ENCODE results near the gene PAK4.
"Not testable (repeated sequence)": the region's sequence is repeated elsewhere in the genome, so short reads cannot be mapped to it uniquely, and the experiment has no call there.

The PAK4 gene

DNA sequence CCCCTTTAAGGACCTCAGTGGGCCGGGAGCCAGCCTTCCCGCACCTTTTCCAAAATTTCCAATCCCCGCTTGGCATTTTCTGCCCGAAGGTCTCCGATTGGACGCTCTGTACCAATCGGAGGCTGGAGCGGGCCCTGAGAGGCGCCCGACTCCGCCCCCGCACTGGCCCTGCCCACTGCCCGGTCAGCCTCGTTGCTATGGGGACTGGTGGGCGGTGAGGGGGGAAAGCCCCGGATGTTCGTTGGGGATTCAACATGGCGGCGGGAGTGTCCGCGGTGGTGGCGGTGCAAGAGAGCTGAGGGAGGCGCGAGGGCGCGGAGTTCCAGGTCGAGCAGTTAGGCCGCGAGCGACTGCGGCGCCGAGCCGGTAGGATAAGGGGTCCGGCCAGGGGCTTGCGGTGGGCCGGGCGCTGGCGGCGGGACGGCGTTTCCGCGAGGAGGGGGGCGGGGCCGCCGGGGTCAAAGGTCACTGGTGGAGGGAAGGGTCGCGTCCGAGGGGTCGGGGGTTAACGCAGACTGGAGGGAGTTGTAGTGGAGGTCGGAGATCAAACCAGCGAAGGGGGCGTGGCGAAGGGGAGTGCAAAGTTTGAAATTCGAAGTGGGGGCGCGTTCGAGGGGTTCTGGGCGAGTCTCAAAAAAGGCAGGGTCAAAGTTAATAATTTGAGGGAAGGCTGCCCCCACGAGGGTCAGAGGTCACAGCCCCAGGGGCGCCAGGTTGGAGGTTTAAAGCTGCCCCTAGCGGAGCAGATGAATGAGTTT is at the start of gene PAK4:
Gene PAK4, plus strand, starts transcription at position 233 of the 758 bp plus-strand sequence. CDS start 43,768 bp downstream, outside the sequence.
- peak; percentile 90 for DNase-seq (ENCODE audit: low read depth in 2 of 2)

DNA sequence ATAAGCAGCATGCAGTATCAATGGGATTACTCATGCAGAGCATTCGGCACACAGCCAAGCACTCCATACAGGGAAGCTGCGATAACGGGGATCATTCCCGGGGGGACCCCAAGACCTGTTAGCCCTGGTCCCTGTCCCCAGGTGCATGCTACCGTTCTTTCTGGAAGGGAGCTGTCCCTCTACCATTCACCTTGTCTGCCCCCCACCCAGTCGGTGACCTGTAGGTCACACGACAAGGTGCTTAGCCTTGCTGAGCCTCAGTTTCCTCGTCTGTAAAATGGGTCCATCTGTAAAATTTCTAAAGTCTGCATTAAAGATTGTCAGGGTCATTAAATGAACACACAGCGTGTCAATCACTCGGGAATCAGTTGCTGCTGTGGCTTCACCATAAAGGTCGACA is 48.3 kb upstream of the PAK4 start:
- no peak for DNase-seq (ENCODE audit: low read depth in 2 of 2)

DNA sequence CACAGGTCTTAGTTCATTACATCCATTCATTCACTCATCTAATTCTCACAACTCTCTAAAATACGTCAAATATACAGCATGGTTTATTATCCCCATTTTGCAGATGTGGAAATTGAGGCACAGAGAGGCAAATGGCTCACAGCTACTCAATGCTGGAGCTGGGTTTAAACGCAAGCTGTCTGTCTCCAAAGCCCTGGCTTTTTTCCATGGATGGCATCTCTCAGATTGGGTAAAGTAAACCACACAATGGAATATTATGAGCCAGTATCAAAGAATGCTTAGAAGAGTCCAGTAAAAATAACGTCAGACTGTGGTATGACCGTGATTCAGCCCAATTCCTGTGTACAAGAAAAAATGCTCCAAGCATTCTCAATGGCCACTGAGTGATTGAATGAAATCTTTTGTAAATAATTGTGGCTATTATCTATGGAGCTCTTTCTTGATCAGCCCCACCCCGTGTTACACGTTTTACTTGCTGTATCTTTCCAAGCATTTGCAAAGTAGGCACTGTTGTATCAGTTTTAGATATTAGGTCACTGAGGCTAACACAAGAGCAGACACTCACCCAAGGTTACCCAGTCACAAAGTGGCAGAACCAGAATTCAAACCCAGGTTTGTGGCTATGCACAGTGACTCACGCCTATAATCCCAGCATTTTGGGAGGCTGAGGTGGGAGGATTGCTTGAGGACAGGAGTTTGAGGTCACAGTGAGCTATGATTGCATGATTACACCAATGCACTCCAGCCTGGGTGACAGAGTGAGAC is 47.0 kb upstream of the PAK4 start:
- no peak for DNase-seq (ENCODE audit: low read depth in 2 of 2)

DNA sequence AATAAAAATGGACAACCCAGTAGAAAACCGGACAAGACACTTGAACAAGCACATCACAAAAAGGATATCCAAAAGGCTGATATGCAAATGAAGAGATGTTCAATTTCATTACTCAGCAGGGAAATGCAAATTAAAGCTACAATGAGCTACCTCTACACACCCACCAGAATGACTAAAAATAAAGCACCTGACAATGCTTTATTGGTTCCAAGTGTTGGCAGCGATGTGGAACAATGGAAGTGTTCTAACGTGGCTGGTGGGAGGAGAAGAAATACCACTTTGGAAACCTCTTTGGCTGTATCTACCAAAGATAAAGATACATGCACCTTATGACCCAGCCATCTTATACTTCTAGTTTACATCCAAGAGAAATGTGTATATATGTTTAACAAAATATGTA is 45.2 kb upstream of the PAK4 start:
- DNase-seq (ENCODE audit: low read depth in 2 of 2), result no peak

DNA sequence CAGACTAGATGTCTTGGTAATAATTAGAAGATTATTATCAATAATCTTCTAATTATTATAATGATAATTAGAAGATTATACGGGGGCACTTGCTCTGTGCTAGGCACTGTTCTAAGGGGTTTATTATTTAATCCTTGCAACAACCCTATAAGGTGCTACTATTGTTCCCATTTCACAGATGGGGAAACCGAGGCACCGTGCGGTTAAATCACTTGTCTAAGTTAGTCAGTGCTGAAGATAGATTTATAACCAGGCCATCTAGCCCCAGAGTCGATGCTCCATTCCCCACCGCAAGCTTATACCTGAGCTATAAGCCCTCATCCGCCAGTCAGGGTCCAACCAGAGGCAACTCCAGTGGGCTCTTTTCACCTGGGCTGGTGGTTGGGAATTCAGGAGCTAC is 43.4 kb upstream of the PAK4 start:
- no peak for DNase-seq (ENCODE audit: low read depth in 2 of 2)

DNA sequence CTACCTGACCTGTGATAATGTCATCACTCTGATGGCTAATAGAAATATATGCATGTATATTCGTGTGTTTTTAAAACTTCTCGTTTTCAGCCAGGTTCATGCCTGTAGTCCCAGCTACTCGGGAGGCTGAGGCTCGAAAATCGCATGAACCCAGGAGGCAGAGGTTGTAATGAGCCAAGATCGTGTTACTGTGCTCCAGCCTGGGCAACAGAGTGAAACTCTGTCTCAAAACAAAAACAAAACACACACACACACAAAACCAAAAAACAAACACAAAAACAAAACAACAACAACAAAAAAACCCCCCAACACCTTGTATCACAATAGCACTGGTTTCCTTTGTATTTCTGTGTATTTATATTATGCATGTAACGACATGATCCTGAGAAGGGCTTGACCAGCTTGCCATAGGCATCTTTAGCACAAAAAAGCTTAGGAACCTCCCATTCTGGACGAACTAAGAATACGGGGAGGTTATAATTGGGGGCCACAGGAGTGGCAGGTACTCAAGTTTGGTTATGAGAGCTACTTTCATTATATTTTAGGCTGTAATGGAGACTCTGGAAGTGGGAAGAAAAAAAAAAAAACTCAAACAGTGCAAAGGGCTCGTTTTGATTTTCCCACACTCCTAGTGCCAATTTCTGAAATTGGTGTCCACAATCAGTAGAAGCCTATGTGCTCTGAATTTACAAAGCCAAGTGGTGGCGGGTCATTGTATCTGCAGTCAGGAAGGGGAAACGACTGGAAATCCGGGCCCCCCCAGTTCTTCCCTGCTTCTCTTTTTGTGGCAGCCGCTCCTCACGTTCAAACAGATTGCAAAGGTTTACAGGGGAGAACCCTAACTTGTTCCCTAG is 42.6 kb upstream of the PAK4 start:
- no peak for DNase-seq (ENCODE audit: low read depth in 2 of 2)

DNA sequence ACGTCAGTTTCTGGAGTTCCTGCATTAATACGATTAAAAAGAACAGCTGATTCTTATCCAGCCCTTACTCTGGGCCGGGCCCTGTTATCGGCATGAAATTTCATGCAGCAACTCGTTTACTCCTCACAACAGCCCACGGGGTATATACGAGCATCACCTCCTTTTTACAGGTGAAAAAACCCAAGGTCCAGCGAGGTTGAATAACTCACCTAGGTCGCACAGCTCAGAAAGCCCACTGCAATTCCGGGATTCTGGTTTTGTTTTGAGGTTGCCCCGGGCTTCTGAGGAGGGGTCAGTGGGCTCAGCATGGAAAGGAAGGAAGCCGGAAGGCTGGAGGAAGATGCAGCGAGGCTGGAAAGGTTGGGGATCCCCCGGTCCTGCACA is 42.0 kb upstream of the PAK4 start:
- no peak for DNase-seq (ENCODE audit: low read depth in 2 of 2)

DNA sequence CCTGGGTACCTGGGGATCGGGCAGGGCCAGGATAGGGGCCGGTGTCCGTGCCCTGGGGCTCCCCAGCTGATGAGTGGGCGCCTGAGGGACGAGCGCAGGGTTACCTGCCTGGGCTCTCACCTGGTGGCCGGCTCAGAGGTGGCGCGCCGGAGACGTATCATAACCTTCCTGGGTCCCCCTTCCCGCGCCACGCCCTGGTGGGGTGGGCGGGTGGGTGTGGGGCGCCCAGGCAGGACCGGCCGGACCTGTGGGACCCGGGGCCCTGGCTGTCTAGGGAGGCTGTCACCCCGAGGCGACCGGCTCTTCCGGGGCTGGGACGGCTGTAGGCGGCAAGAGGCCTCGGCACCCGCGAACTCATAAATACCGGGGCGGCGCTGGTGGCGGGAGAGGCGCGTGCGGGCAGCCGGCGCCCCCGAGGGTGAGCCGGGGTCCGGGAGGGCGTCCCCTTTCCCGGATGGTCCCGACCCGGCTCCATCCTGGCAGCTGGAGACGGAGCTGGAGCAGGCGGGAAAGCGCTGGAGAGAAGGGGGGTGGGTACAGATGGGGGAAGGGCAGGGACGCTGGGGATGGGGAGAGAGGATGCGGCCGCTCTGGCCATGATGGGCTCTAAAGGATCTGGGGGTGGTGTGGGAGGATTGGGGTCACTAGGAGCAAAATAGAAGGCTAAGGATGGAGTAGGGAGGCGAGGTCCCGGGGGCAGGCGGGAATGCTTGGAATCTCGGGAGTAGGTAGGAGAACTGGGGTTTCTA is 41.4 kb upstream of the PAK4 start, which contains the start of gene ACP7:
Gene ACP7, plus strand, starts transcription at position 386 of the 749 bp plus-strand sequence. CDS start 902 bp downstream, outside the sequence.
- no peak for DNase-seq (ENCODE audit: low read depth in 2 of 2)

DNA sequence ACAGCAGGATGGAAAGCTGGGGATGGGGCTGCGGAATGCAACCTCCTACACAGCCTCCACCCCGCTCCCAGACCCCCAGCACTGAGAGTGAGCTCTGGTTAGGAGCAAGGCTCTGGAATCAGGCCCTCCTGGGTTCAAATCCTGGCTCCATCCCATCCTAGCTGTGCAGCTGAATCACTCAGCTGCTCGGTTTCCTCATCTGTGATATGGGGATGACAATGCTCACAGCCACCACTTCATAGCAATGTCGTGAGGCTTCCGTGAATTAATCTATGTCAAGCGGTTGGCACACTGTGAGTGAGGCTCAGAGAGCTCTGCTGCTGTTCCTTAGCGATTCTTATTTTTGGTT is 40.9 kb upstream of the PAK4 start:
- no peak for DNase-seq (ENCODE audit: low read depth in 2 of 2)

DNA sequence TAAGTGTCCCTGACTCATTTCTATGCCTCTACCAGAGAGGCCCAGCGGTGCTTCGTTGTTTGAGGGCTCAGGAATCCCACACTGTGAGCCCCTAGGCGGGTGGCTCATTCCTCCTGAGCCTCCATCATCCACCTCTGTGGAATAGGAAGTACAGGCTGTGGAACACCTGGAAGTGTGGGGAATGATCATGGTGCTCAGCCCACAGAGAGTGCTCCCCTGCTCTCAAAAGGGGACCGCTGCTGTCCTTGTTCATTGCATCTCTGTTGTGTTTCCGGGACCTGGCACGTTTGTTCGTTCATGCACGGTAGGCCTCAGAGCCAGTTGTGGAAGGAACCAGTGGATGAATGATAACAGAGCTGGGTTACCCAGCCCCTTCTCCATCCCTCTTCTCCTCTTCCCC is 40.2 kb upstream of the PAK4 start:
- no peak for DNase-seq (ENCODE audit: low read depth in 2 of 2)

DNA sequence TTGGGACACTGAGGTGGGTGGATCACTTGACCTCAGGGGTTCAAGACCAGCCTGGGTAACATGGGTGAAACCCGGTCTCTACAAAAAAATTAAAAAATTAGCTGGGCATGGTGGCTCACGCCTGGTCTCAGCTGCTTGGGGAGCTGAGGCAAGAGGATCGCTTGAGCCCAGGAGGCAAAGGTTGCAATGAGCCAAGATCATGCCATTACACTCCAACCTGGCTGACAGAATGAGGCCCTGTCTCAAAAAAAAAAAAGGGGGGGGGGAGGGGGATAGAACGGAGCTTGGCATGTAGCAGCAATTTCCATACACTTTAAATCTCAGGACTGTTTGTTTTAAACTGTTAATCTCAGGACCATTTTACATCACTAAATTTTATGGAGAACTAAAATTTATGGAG is 39.2 kb upstream of the PAK4 start:
- no peak for DNase-seq (ENCODE audit: low read depth in 2 of 2)

DNA sequence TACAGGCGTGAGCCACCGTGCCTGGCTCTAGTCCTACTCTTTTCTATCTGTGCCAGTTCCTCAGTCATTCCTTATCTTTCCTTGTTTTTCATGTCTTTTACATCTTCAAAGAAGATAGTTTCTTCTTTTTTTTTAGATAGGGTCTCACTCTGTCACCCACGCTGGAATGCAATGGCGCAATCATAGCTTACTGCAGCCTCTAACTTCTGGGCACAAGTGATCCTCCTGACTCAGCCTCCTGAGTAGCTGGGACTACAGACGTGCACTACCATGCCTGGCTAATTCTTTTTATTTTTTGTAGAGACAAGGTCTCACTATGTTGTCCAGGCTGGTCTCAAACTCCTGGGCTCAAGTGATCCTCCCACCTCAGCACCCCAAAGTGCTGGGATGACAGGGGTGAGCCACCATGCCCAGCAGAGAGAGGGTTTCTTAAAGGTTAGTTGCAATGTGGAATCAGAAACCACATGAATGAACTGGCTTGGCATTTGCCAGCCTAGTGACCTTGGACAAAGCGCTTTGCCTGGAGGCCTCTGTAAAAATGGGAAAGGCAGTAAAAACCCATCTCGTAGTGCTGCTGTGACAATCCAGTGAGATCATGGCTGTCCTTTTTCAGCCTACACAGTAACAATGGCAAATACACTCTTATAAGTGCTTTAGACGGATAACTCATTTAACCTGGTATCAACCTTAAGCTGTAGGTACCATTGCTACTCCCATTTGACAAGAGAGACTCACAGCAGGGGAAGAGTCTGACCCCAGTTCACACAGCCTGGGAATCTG is 37.5 kb upstream of the PAK4 start:
- no peak for DNase-seq (ENCODE audit: low read depth in 2 of 2)

DNA sequence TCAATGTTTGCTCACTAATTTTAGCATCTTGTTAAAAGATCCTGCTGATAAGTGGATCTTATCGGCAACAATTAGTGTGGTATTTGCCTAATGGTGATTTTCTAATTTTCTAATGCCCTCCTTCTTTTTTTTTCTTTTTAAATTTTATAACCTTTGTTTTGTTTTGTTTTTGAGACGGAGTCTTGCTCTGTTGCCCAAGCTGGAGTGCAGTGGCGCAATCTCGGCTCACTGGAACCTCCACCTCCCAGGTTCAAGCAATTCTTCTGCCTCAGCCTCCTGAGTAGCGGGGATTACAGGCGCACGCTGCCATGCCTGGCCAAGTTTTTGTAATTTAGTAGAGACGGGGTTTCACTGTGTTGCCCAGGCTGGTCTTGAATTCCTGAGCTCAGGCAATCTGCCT is 35.6 kb upstream of the PAK4 start:
- not testable (repeated sequence) for DNase-seq (ENCODE audit: low read depth in 2 of 2)

DNA sequence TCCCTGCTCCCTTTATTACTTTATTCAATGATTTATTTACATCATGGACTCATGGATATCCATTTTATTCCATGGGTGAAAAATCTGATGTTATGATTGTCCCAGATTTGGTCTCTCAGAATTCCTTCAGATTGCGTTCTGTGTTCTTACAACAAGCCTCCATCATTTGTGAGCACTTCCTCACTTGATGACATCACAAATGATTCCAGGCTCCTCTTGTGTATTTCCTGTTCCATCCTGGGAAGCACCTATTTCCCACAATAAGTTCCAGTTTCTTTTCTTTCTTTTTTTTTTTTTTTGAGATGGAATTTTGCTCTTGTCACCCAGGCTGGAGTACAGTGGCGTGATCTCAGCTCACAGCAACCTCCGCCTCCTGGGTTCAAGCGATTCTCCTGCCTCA is 34.7 kb upstream of the PAK4 start:
- no peak for DNase-seq (ENCODE audit: low read depth in 2 of 2)

DNA sequence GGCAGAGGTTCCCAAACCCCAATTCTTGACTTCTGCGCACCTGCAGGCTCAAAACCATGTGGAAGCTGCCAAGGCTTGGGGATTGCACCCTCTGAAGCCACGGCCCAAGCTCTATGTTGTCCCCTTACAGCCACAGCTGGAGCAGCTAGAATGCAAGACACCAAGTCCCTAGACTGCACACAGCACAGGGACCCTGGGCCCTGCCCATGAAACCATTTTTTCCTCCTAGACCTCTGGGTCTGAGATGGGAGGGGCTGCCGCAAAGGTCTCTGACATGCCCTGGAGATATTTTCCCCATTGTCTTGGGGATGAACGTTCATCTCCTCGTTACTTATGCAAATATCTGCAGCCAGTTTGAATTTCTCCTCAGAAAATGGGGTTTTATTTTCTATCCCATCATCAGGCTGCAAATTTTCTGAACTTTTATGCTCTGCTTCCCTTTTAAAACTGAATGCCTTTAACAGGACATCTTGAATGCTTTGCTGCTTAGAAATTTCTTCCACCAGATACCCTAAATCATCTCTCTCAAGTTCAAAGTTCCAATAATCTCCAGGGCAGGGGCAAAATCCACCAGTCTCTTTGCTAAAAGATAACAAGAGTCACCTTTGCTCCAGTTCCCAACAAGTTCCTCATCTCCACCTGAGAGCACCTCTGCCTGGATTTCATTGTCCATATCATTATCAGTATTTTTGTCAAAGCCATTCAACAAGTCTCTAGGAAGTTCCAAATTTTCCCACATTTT is 29.6 kb upstream of the PAK4 start:
- not testable (repeated sequence) for DNase-seq (ENCODE audit: low read depth in 2 of 2)

DNA sequence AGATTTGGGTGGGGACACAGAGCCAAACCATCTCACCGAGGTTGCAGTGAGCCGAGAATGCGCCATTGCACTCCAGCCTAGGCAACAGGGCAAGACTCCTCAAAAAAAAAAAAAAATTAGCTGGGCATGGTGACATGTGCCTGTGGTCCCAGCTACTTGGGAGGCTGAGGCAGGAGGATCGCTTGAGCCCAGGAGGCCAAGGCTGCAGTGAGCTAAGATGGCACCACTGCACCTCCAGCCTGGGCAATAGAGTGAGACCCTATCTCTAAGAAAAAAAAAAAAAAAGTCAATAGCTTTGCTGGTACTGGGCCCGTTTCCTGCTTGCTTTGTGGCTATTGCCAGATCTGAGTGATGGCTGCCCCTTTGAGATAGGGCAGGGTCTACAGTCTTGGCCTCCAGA is 28.3 kb upstream of the PAK4 start:
- DNase-seq (ENCODE audit: low read depth in 2 of 2), result no peak

DNA sequence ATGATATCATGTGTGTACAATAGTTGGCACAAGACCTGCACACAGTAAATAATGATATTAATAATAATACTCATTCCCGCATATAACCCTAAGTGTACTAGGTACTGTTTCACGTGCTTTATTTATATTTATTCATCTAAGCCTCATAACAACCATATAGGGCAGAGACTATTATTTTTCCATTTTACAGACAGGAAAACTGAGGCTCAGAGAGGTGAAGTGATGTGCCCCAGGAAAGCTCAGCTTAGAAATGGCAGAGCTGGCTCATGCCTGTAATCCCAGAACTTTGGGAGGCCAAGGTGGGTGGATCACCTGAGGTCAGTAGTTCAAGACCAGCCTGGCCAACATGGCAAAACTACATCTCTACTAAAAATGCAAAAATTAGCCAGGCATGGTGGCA is 27.9 kb upstream of the PAK4 start:
- no peak for DNase-seq (ENCODE audit: low read depth in 2 of 2)

DNA sequence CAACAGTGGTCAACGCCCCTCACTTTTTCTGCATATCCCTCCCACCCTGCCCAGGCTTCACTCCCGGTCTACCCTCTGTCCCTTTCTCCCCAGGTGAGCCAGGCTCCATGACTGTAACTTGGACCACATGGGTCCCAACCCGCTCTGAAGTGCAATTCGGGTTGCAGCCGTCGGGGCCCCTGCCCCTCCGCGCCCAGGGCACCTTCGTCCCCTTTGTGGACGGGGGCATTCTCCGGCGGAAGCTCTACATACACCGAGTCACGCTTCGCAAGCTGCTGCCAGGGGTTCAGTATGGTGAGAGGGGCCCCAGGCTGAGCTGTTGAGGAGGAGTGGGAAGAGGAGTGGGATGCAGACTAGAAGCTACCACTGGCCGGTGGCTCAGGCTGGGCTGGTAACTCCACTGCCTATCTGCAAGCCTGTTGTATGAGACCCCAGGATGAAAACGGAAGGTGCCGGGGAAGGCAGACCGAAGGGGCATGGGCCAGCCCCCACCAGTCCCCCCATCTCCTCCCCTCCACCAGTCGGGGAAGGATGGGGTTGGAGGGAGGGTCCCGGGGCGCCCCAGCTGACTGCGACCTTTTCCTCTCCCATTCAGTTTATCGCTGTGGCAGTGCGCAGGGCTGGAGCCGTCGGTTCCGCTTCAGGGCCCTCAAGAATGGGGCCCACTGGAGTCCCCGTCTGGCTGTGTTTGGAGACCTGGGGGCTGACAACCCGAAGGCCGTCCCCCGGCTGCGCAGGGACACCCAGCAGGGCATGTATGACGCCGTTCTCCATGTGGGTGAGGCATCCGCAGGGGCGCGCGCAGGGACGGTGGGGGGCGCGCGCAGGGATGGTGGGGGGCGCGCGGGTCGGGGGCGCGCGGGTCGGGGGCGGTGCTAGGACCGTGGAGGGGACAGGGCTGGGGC is 27.0 kb upstream of the PAK4 start:
- no peak for DNase-seq (ENCODE audit: low read depth in 2 of 2)

DNA sequence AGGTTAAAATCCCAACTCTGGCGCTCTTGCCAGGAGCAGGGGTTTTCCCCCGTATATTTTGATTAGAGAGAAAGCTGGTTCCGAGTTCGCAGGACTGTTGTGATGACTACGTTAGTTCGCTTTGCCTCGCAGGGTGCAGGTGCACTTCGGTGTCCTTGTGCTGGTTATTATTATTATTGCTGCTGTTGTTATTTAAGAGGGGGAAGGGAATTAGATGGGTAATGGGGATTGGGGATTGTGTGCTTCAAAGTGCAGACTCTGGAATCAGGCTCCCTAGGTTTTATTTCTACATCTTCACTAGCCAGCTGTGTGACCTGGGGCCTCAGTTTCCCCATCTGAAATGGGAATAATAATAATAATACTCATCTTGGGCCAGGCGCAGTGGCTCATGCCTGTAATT is 26.2 kb upstream of the PAK4 start:
- no peak for DNase-seq (ENCODE audit: low read depth in 2 of 2)

All from stimulated activated CD8-positive, alpha-beta memory T cell treated with anti-CD3 and anti-CD28 coated beads, Interleukin-15, amount 100 ng/mL, for 4 hours (primary cell).